HG03064 (cell line): ENCODE results near the gene NUBP2.

ENCODE experiments used
- ATAC-seq: cut with Tn5 transposase; IDR thresholded peaks from one replicate; pipeline ENCODE4 v1.9.1; 2021; ENCODE audit warnings: low read depth; ENCODE audit not compliant: unreplicated experiment

NUBP2 gene

GRCh38 chr16:1822801-1823200 lies 40.0 kb downstream of the NUBP2 start:
- no peak for ATAC-seq

DNA sequence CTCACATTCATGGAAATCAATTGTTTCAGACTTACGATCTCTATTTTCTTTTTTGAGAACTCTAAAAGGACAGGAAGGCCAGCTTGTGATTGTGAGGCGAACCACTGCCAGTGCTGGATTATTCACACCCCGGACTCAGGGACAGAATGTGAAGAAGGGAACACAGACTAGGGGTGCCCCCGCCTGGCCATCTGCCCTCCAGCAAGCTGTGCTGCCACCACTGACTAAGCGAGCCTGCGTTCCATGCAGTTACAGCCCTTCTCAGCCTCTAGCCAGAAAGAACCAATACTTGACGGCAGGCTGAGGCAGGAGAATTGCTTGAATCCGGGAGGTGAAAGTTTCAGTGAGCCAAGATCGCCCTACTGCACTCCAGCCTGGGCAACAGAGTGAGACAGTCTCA lies 41.1 kb downstream of the NUBP2 start:
- no peak for ATAC-seq

DNA sequence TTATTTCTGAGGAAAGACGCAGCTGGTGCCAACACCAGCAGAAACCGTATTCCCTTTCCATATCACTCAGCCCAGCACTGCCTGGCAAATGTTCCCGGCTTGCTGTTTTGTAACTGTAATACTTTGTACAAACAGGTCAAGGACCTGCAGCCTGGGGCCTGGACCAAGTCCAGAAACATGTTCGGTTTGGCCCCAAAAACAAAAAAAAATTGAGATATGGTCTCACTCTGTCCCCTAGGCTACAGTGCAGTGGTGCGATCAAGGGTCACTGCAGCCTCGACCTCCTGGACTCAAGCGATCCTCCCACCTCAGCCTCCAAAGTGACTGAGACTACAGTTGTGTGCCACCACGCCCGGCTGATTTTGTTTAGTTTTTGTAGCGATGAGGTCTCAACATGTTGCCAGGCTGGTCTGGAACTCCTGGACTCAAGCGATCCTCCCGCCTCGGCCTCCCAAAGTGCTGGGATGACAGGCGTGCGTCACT lies 42.7 kb downstream of the NUBP2 start:
- ATAC-seq = no peak

GRCh38 chr16:1825864-1826690 lies 43.3 kb downstream of the NUBP2 start:
- peak; percentile 43 for ATAC-seq

DNA sequence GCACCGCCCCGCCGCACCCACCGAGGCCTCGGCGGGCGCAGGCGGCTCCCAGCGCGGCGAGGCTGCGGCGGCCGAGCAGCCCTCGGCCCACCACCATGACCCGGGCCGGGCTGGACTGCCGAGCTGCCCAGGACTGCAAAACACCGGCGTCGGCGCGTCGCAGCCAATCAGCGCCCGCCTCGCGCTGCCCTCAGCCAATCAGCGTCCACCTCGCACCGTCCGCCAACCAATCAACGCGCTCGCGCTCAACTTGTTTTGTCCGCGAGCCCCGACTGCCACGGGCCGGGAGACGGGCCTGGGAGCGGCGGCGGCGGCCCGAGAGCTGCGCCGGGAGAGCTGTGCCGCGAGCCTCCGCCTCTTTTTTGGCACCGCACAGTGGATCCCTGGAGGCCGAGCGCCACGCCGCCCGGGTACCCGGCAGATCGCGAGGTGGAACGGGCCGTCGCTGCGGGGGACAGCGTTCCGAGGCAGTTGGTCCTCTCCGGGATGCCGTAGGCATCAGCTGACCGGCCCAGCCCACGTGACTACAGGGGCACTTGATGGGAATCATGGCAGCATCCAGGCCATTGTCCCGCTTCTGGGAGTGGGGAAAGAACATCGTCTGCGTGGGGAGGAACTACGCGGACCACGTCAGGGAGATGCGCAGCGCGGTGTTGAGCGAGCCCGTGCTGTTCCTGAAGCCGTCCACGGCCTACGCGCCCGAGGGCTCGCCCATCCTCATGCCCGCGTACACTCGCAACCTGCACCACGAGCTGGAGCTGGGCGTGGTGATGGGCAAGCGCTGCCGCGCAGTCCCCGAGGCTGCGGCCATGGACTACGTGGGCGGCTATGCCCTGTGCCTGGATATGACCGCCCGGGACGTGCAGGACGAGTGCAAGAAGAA lies 44.2 kb downstream of the NUBP2 start, which contains the start of the genes FAHD1 and HAGH:
Gene FAHD1 (plus strand): TSS at position 516 of the 883 bp plus-strand sequence. CDS start 33 bp downstream, at position 549.
Gene HAGH (minus strand): TSS at position 135 of the 883 bp plus-strand sequence. CDS start 38 bp downstream, at position 97.
- peak; percentile 60 for ATAC-seq

DNA sequence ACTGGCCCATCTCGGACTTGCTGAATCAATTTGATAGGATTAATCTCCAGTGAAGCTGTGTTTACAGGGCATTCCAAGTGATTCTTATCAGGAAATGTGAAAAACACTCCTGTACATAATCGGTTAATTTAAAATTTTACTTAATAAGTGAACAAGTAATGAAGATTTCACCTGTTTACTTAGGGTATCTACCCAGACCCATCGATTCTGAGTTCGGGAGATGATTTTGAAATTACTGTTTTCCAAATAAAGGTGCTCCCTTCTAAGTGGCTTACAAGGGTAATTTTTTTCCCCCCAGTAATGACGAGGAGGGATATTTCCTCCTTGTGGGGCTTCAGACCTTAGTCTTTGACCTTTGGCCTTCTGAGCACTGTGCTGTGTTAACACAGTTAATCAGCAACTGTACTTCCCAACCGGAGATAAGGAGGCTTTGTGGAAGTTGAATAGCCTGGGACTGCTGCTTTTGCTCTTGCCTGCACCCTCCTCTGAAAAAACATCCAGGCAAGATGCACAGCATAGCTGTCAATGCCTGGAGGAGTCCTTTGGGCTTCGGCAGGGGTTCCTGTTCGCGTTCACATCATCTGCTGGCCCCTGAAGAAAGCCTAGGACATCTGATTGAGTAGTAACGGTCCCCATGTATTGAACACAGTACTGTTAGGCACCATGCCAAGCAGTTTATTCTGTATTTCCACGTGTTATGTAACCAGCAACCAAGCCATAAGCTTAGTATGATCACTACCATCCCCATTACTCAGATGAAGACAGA lies 46.1 kb downstream of the NUBP2 start:
- ATAC-seq = no peak

- no peak for ATAC-seq
These were observed 47.5 kb downstream of the NUBP2 start for GRCh38 chr16:1830213-1830612.

- ATAC-seq = no peak
These were observed 48.7 kb downstream of the NUBP2 start for GRCh38 chr16:1831186-1832075.

GRCh38 chr16:1832838-1833454 lies 50.2 kb downstream of the NUBP2 start:
- no peak for ATAC-seq

- no peak for ATAC-seq
These were observed 51.3 kb downstream of the NUBP2 start for GRCh38 chr16:1834096-1834495.
